Epithelial cell of proximal tubule (primary cell): Measurements from ENCODE around the gene NUMB. TPM values are rescaled to one million over a fixed set of nuclear protein-coding genes. Genes with fewer than 3 reads are reported as not detected.

Source experiments
- DNase-seq: peaks from one replicate; pipeline ENCODE4 v3.0.0-alpha.2; 2011; ENCODE audit warnings: low read depth
- H3K4me3 ChIP-seq: 2 replicates; pipeline ENCODE4 v1.5.1; 2011; ENCODE audit warnings: low read depth, mild to moderate bottlenecking, low read length
- total RNA-seq: library from RNA; depleted of rRNA; stranded (reverse); fragments of >200 nt; gene quantifications from 2 replicates; pipeline ENCODE4 v1.2.3, GENCODE V29; 2015
- TF ChIP-seq, protein P1 (sequence below): conservative IDR thresholded peaks from 2 replicates; pipeline ENCODE4 v1.5.1; 2012; ENCODE audit warnings: low read depth, mild to moderate bottlenecking, low read length

The NUMB gene
- total RNA-seq, 1 donor from 2014 or later: 23.1 TPM

DNA sequence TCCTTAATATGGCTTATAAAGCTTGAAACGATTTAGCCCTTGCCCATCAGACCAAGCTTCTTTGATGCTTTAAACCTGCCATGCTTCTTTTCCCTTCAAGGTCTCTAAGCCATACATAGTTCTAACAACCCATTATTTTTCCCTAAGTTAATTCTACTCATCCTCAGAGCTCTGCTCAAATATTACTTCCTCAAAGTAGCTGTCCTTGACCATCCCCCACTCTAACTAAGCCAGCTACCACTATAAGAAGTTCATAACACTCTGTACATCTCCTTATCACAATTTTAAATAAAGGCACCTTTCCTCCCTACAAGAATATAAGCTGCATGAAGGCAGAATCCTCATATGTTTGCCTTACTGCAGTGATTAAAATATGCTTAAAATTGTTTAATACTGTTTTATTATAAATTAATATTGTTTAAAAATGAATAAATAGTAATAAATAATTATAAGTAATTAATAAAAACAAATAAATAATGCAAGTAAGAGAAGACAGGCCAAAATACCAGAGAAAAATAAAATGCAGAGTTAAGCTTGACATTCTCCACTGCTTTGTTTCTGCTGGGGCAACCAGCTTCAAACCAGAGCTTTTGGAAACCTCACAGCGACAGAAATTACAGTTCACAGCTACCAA is 76.8 kb downstream of the NUMB start:
- H3K4me3 ChIP-seq: no peak overlapping the region
- no peak for DNase-seq
- TF ChIP-seq, protein P1, sequence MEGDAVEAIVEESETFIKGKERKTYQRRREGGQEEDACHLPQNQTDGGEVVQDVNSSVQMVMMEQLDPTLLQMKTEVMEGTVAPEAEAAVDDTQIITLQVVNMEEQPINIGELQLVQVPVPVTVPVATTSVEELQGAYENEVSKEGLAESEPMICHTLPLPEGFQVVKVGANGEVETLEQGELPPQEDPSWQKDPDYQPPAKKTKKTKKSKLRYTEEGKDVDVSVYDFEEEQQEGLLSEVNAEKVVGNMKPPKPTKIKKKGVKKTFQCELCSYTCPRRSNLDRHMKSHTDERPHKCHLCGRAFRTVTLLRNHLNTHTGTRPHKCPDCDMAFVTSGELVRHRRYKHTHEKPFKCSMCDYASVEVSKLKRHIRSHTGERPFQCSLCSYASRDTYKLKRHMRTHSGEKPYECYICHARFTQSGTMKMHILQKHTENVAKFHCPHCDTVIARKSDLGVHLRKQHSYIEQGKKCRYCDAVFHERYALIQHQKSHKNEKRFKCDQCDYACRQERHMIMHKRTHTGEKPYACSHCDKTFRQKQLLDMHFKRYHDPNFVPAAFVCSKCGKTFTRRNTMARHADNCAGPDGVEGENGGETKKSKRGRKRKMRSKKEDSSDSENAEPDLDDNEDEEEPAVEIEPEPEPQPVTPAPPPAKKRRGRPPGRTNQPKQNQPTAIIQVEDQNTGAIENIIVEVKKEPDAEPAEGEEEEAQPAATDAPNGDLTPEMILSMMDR: no peak

DNA sequence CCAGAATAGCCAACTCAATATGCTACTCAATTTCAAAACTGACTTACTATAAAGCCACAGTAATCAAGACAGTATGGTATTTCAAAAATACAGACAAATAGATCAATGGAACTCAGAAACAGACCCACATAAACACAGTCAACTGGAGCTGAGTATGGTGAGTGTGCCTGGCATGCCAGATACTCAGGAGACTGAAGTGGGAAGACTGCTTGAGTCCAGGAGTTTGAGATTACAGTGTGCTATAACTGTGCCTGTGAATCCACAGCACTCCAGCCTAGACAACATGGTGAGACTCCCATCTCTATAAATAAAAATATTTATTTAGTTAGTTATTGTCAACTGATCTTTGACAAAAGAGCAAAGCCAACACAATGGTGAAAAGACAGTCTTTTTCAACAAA is 81.8 kb downstream of the NUMB start:
- DNase-seq: no peak
- H3K4me3 ChIP-seq: no peak overlapping the region
- TF ChIP-seq, protein P1: no peak

DNA sequence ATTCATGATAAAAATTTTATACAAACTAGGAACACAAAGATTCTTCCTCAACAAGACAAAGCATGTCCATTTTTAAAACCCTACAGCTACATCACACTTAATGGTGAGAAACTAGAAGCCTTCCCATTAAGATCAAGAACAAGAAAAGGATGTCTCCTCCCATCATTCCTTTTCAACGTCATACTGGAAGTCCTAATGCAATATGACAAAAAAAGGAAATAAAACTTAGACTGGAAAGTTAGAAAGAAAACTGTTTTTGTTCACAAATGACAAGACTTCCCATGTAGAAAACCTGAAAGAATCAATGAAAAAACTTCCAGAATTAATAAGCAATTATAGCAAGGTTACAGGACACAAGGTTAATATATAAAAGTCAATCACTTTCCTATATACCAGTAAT is 82.5 kb downstream of the NUMB start:
- no peak overlapping the region for H3K4me3 ChIP-seq
- TF ChIP-seq, protein P1: no peak
- DNase-seq: no peak

DNA sequence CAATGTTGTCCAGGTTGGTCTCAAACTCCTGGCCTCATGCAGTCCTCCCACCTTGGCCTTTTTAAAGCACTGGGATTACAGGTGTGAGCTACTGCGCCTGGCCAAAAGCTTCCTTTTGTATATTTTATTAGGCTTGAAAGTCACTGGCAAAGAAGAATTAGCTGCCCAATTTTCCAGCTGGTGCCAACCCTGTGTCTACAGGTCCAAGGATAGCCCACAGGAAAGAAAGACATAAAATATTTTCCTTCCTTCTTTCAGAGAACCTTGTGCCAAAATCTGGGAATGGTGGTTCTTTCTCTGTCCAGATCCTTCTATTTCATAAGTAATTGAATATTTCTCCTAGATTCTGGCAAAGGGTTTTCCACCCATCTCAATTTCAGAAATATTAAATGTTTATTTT is 84.1 kb downstream of the NUMB start:
- TF ChIP-seq, protein P1: no peak
- DNase-seq: no peak
- H3K4me3 ChIP-seq: no peak overlapping the region

DNA sequence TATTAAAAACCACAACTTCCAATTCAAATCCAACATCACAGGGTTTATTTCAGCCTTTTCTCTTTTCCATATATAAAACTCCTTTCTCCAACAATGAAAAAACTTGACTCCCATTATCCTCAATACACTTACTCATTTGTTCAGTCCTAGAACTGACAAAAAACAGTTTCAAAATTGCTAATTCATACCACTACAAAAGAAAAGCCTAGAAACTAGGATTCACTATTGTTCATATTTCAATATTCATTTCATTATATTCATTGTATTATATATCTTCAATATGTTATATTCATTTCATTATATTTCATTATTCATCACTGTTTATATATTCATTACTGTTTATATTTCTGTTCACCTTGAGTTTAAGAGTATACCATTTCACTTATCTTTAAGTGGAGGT is 85.8 kb downstream of the NUMB start:
- TF ChIP-seq, protein P1: no peak
- DNase-seq: no peak
- no peak overlapping the region for H3K4me3 ChIP-seq

DNA sequence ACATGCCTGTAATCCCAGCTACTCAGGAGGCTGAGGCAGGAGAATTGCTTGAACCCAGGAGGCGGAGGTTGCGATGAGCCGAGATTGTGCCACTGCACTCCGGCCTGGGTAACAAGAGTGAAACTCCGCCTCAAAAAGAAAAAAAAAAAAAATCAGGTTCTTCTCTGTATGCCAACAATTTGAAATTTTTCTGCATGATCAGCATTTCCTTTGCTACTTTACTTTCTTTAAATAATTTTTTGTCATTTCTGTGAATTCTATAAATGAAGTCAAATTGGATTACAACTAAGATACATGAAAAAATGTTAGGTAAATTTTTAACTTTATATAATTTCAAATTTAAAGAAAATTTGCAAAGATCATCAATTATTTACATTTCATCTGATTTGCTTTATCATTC is 87.8 kb downstream of the NUMB start:
- no peak overlapping the region for H3K4me3 ChIP-seq
- DNase-seq: no peak
- TF ChIP-seq, protein P1: no peak

DNA sequence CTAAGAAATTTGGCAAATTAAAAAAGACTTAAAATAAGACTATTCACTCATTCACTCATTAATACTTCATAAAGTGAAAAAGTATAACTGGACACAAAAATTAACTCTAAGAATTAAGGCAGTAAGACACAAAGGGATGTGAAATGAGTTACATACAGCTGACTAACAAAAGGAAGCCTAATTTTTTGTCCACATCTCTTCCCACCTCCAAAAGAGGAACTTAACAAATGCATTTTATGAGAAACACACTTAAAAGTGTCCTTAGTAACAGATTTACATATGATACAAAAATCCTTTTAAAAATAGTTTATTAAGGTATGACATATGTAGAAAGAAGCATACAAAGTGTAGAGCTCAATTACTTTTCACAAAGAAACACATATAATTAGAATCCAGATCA is 88.9 kb downstream of the NUMB start:
- DNase-seq: no peak
- TF ChIP-seq, protein P1: no peak
- H3K4me3 ChIP-seq: no peak overlapping the region
